Loucy (cell line): ENCODE measurements around the gene AUP1.

Source experiments
- H2AFZ ChIP-seq: fragments of 200-600 bp; sonication (generic); 2 replicates; pipeline ENCODE4 v1.6.0; 2016; ENCODE audit warnings: antibody characterized with exemption, mild to moderate bottlenecking, low read length, moderate library complexity
- H3F3A ChIP-seq: fragments of 200-600 bp; 2 replicates; pipeline ENCODE4 v1.6.0; 2016; ENCODE audit warnings: antibody characterized with exemption, low read depth, mild to moderate bottlenecking
- H3K27me3 ChIP-seq: fragments of 200-600 bp; sonication (generic); 2 replicates; pipeline ENCODE4 v1.6.1; 2014; ENCODE audit warnings: low read length, mild to moderate bottlenecking; ENCODE audit not compliant: insufficient read depth, poor library complexity, severe bottlenecking
- H3K36me3 ChIP-seq: fragments of 200-600 bp; sonication (generic); 2 replicates; pipeline ENCODE4 v1.6.1; 2016; ENCODE audit warnings: low read length; ENCODE audit not compliant: insufficient read depth
- H3K4me1 ChIP-seq: fragments of 200-600 bp; sonication (generic); 2 replicates; pipeline ENCODE4 v1.5.1; 2014; ENCODE audit warnings: low read length, mild to moderate bottlenecking; ENCODE audit not compliant: insufficient read depth, poor library complexity, severe bottlenecking
- H3K4me2 ChIP-seq: fragments of 200-600 bp; sonication (generic); 2 replicates; pipeline ENCODE4 v1.6.0; 2014; ENCODE audit warnings: antibody characterized with exemption, low read length, low read depth, mild to moderate bottlenecking; ENCODE audit not compliant: poor library complexity, severe bottlenecking
- H3K4me3 ChIP-seq: fragments of 200-600 bp; sonication (generic); 2 replicates; pipeline ENCODE4 v1.5.1; 2014; ENCODE audit warnings: low read length, mild to moderate bottlenecking, mixed read lengths; ENCODE audit not compliant: poor library complexity, severe bottlenecking
- H3K79me2 ChIP-seq: fragments of 200-600 bp; sonication (generic); 2 replicates; pipeline ENCODE4 v1.6.1; 2014; ENCODE audit warnings: low read length; ENCODE audit not compliant: insufficient read depth
- H3K9ac ChIP-seq: fragments of 200-600 bp; sonication (generic); 2 replicates; pipeline ENCODE4 v1.6.0; 2014; ENCODE audit warnings: mild to moderate bottlenecking, low read depth, low read length, moderate library complexity; ENCODE audit not compliant: poor library complexity, severe bottlenecking
- H3K9me2 ChIP-seq: fragments of 200-600 bp; sonication (generic); replicated peaks from 2 replicates; pipeline ENCODE4 v1.6.1; 2016; ENCODE audit warnings: low read depth, low read length, mixed read lengths
- H3K9me3 ChIP-seq: fragments of 200-600 bp; sonication (generic); 2 replicates; pipeline ENCODE4 v1.6.1; 2014; ENCODE audit warnings: mild to moderate bottlenecking, antibody characterized with exemption, low read length, low read depth; ENCODE audit not compliant: insufficient read depth
- H4K20me1 ChIP-seq: fragments of 200-600 bp; sonication (generic); 2 replicates; pipeline ENCODE4 v1.6.0; 2014; ENCODE audit warnings: antibody characterized with exemption, low read length, mild to moderate bottlenecking; ENCODE audit not compliant: insufficient read depth, poor library complexity, severe bottlenecking
- EZH2phosphoT487 ChIP-seq: fragments of 200-600 bp; IDR thresholded peaks from 2 replicates; pipeline ENCODE4 v1.6.1; 2018; ENCODE audit warnings: antibody characterized with exemption, mild to moderate bottlenecking, moderate library complexity, borderline replicate concordance
- TF ChIP-seq, protein P1 (sequence below): fragments of 200-600 bp; sonication (generic); conservative IDR thresholded peaks from 2 replicates; pipeline ENCODE4 v1.5.1; 2014; ENCODE audit warnings: mild to moderate bottlenecking, antibody characterized with exemption, low read length

Gene AUP1

DNA sequence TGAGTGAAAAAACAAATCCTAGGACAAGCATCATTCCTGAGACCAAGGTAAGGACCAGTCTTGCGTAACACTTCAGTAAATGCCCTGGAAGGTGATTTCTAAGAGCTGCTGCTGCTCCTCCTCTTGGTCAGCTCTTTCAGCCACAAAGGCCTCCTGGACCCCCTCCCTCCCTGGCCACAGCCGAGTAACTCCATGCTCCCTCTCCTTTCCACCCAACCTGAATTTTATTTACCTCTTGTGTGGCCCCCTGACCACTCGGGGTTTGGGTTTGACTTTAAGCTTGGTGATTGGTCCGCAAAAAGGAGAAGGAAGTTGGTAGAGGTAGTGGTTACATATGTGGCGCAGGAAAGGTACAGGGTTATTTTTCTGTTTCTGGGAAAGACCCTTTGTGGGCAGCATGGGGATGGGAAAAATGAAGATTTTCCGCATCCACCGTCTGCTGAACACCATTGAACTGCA is 9.4 kb upstream of the AUP1 start:
- no peak overlapping the region for H2AFZ ChIP-seq
- no peaks in the 10 kb centered on the region for H3K9me3 ChIP-seq
- no peak overlapping the region for H3K4me3 ChIP-seq
- H3K27me3 ChIP-seq: no peaks in the 10 kb centered on the region
- no peak for TF ChIP-seq EZH2phosphoT487
- TF ChIP-seq, protein P1, sequence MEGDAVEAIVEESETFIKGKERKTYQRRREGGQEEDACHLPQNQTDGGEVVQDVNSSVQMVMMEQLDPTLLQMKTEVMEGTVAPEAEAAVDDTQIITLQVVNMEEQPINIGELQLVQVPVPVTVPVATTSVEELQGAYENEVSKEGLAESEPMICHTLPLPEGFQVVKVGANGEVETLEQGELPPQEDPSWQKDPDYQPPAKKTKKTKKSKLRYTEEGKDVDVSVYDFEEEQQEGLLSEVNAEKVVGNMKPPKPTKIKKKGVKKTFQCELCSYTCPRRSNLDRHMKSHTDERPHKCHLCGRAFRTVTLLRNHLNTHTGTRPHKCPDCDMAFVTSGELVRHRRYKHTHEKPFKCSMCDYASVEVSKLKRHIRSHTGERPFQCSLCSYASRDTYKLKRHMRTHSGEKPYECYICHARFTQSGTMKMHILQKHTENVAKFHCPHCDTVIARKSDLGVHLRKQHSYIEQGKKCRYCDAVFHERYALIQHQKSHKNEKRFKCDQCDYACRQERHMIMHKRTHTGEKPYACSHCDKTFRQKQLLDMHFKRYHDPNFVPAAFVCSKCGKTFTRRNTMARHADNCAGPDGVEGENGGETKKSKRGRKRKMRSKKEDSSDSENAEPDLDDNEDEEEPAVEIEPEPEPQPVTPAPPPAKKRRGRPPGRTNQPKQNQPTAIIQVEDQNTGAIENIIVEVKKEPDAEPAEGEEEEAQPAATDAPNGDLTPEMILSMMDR: no peak
- no peak overlapping the region for H3K9ac ChIP-seq
- H3K4me2 ChIP-seq: no peak overlapping the region
- H3K9me2 ChIP-seq: no peaks in the 10 kb centered on the region
- H3F3A ChIP-seq: no peaks in the 10 kb centered on the region
- no peaks in the 10 kb centered on the region for H3K36me3 ChIP-seq
- no peaks in the 10 kb centered on the region for H3K79me2 ChIP-seq
- H3K4me1 ChIP-seq: no peaks in the 10 kb centered on the region
- H4K20me1 ChIP-seq: no peaks in the 10 kb centered on the region

DNA sequence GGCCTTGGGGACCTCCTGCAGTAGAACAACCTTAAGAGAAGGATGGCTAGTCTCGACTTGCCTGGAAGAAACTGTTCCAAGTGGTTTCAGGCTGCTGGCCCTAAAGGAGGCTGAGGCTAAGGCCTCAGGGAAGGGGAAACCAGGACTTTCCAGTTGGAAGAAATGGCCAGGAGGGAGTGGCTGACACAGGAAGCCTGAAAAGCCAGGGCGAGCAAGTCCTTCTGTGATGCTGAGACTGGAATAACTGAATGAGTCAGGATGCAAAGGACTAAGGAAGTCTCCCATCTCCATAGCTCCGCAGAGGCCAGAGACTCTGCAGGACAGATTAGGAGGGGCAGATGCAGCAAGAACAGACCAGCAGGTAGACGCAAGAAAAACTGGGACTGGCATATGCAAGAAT is 7.6 kb upstream of the AUP1 start:
- Histone ChIP-seq H3K9me2 (no peaks in the 10 kb centered on the region), H3K4me3 (no peak overlapping the region), H3K79me2 (no peaks in the 10 kb centered on the region; the same call in 1 of the 2 replicates), H3K36me3 (peaks cover 3% of the 10 kb centered on the region; the same call in 1 of the 2 replicates), H3K4me1 (peaks cover under 1% of the 10 kb centered on the region), H2AFZ (no peak overlapping the region), H3K9me3 (no peaks in the 10 kb centered on the region), H3K9ac (no peak overlapping the region), H4K20me1 (peaks cover 4% of the 10 kb centered on the region), H3K4me2 (no peak overlapping the region), H3K27me3 (no peaks in the 10 kb centered on the region), H3F3A (no peaks in the 10 kb centered on the region)
- TF ChIP-seq EZH2phosphoT487: no peak
- TF ChIP-seq, protein P1: no peak

DNA sequence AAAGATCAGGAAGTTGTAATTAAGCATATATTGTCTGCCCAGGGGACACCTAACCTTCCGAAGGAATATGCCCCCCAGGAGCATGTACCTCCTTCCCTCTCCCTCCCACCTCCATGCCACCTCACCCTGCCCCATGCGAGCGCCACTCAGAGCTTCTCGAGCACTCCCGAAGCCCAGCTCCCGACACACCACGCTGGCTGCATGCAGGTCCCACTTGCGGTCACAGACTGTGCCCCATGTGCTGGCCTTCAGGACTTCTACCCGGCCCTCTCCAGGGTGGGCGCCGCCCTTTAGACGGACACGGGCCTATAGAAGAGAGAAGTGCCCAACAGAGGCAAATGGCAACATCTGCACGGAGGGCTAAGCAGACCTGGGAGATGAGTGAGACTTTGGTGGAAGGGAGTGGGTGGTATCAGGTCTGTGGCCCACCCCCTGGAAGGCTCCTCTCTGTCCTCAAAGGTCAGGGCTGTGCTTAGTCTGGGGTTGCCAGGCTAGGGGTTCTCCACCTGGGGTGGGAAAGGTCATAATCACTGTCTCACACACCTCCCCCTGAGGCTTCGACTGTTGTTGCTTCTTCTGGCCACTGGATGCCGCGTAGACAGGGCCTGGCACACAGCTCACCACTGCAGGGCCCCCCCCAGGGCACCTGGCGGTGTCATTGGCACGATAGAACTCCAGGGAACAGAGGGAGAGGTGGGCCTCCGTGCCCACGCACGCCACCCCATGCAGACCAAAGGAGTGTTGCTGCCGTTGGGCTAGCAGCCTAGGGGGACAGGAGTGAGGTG is 6.9 kb upstream of the AUP1 start:
- H3K9me3 ChIP-seq: no peaks in the 10 kb centered on the region
- peaks cover 8% of the 10 kb centered on the region for H3K79me2 ChIP-seq
- no peak overlapping the region for H3K9ac ChIP-seq
- no peaks in the 10 kb centered on the region for H3K27me3 ChIP-seq
- H4K20me1 ChIP-seq: peaks cover 4% of the 10 kb centered on the region
- H2AFZ ChIP-seq: no peak overlapping the region
- H3K9me2 ChIP-seq: no peaks in the 10 kb centered on the region
- peaks cover 3% of the 10 kb centered on the region; the same call in 1 of the 2 replicates for H3K36me3 ChIP-seq
- TF ChIP-seq, protein P1: no peak
- no peak for TF ChIP-seq EZH2phosphoT487
- no peak overlapping the region for H3K4me3 ChIP-seq
- H3K4me2 ChIP-seq: no peak overlapping the region
- H3K4me1 ChIP-seq: peaks cover 8% of the 10 kb centered on the region
- H3F3A ChIP-seq: no peaks in the 10 kb centered on the region
